ENCODE results near the gene SYTL2. TPM values are rescaled to one million over a fixed set of nuclear protein-coding genes. Genes with fewer than 3 reads are reported as not detected.

SYTL2 gene
- total RNA-seq = 2.4 and 9.0 TPM in 2 replicates

GRCh38 chr11:85810871-85811611, at the start of gene SYTL2:
TSS of gene SYTL2 (minus strand) at chr11:85811141. CDS start at chr11:85757725, 53,416 bp downstream.

GRCh38 chr11:85855341-85855656, 44.4 kb upstream of the SYTL2 start, which contains the start of gene CCDC83:
TSS of gene CCDC83 (plus strand) at chr11:85855383. CDS start at chr11:85865124, 9,741 bp downstream.

GRCh38 chr11:85685820-85686459, 125.0 kb downstream of the SYTL2 start, which contains the start of gene CCDC89:
TSS of gene CCDC89 (minus strand) at chr11:85686195. CDS start at chr11:85686130, 65 bp downstream.

GRCh38 chr11:85664615-85665481, 146.1 kb downstream of the SYTL2 start, which contains the start of gene CREBZF:
TSS of gene CREBZF (minus strand) at chr11:85665129. CDS start at chr11:85664875, 254 bp downstream.

GRCh38 chr11:85647604-85648299, 163.2 kb downstream of the SYTL2 start, which contains the start of gene TMEM126A:
TSS of gene TMEM126A (plus strand) at chr11:85647967. CDS start at chr11:85650256, 2,289 bp downstream.

Other genes with a start within 250 kb of the SYTL2 start
- gene DLG2, start 183.8 kb downstream of the SYTL2 start, total RNA-seq = 0.68 and 0.71 TPM in 2 replicates
- 52.2 and 63.9 TPM in 2 replicates for gene TMEM126B, start 182.5 kb downstream of the SYTL2 start, total RNA-seq
- gene TMEM126A, start 163.2 kb downstream of the SYTL2 start, total RNA-seq = 25.7 and 37.6 TPM in 2 replicates
- gene CREBZF, start 146.0 kb downstream of the SYTL2 start, total RNA-seq = 37.1 and 40.7 TPM in 2 replicates
- gene CCDC89, start 124.9 kb downstream of the SYTL2 start, total RNA-seq = 0.14 TPM in 1 of 2 replicates, not detected in the other
- not detected in 2 replicates for gene CCDC83, start 44.2 kb upstream of the SYTL2 start, total RNA-seq

Measured in nasal cavity respiratory epithelium epithelial cell of viscerocranial mucosa (primary cell).